HG03097 (cell line): ENCODE results near the gene KRTAP5-5.

ENCODE experiments used
- ATAC-seq: cut with Tn5 transposase; IDR thresholded peaks from one replicate; pipeline ENCODE4 v1.9.1; 2021; ENCODE audit not compliant: unreplicated experiment, low FRiP score

Gene KRTAP5-5

DNA sequence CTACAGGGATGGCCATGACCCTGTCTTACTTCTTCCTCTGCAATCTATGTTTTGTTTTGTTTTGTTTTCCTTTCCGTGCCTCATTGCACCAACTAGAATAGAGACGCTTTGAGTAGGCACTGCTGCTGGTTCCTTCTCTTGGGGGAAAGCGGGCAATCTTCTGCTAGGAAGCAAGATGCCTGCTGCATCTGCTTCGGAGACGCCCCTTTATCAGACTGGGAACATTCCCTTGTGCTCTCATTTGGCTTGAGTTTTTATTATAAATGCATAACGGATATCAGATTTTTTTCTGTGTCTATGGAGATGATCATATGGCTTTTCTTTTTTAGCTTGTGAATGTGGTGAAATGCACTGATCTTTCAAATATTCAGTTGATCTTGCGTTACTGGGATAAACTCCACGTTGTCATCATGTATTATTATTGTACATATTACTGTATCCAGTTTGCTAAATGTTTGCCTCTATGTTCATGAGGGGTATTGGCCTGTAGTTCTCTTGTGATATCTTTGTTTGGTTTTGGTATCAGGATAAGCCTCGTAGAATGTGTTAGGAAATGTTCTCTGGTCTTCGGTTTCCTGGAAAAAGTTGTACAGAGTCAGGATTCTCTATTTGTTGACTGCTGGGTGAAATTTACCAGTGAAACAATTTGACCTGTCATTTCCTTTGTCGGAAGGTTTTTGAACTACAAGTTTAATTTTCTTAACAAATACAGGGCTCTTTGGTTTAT lies 44.0 kb downstream of the KRTAP5-5 start:
- ATAC-seq, result no peak

- ATAC-seq, result no peak
These were observed 44.9 kb downstream of the KRTAP5-5 start for GRCh38 chr11:1674173-1675131.

DNA sequence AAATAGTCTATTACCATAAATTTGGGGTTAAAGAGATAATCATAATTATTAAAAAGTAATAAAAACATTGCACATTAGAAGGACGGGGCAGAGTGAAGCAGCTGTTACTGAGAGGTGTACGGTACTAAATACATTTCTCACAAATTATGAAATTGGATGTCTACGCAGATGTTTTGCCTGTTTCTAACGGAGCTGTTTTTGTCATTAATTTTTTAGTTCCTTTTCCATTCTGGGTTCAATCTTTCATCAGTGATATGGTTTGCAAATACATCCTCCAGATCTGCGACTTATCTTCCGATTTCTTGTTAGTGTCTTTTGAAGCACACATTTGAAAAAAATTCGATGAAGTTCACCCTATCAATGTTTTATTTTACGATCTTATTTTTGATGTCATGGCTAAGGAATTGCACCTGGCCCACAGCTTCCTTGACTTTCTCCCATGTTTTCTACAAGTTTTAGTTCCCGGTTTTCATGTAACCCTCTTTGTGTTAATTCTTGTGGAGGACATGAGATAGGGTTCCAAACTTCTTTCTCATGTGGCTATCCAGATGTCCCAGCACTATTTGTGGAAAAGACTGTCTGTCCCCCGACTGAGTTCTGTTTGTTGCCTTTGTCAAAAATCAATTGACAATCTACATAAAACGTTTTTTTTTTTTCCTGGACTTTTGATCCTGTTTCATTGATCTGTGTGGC lies 46.1 kb downstream of the KRTAP5-5 start:
- no peak for ATAC-seq

DNA sequence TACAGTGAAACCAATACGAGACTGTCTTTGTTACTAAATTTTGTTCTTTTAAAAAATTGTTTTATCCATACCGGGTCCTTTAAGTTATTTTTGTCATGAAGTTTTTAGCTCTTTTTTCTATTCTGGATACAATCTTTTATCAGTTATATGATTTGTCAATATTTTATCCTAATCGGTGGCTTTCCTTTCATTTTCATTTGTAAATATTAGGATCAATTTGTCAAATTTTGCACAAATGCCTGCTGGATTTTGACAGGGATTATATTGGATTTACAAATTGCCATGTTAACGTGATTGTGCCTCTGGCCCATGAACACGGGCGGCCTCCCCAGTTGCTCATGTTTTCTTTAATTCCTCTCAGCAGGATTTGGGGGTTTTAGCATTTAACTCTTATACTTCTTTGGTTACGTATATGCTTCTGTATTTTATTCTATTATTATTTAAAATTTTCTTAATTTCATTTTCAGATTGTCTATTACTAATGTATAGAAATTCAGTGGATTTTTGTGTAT lies 46.7 kb downstream of the KRTAP5-5 start:
- ATAC-seq, result no peak

DNA sequence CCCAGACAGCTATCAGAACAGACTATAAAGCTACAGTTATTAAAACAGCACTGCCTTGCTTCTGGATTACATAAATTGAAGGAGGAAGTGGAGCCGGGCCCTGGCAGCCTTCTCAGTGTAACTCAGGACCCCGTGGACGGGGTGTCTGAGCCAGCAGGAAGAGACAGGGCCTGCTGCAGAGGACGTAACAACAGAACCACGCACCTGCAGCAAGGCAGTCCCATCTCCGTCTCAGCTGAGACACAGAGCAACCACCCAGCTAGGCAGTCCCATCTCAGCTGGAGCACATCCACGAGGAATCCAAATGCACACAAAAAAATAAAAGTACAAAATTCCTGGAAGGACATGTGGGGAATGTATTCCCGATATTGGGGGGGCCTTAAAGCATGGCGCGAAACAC lies 50.3 kb downstream of the KRTAP5-5 start:
- ATAC-seq, result no peak
